SJSA1 (cell line): ENCODE results near the gene PID1. TPM values are rescaled to one million over a fixed set of nuclear protein-coding genes. Genes with fewer than 3 reads are reported as not detected.
A peak's percentile ranks its signal among the peaks of the same experiment; 100 is the strongest.

Source experiments
- DNase-seq, 2 experiments: peaks; one replicate each; pipeline ENCODE4 v3.0.0-alpha.2; 2015 to 2020; ENCODE audit warnings: low spot score in 2 of 2, low read depth in 1 of 2
- H3K27ac ChIP-seq: fragments of 250-450 bp; sonication (Bioruptor Pico); 2 replicates; pipeline ENCODE4 v1.5.1; 2020; ENCODE audit warnings: mild to moderate bottlenecking, moderate library complexity
- H3K27me3 ChIP-seq: fragments of 250-450 bp; sonication (Bioruptor Pico); replicated peaks from 2 replicates; pipeline ENCODE4 v1.5.1; 2020; ENCODE audit warnings: mild to moderate bottlenecking, moderate library complexity
- H3K36me3 ChIP-seq: fragments of 250-450 bp; sonication (Bioruptor Pico); 2 replicates; pipeline ENCODE4 v1.5.1; 2020; ENCODE audit warnings: mild to moderate bottlenecking
- H3K4me1 ChIP-seq: fragments of 250-450 bp; sonication (Bioruptor Pico); replicated peaks from 2 replicates; pipeline ENCODE4 v1.6.1; 2021; ENCODE audit warnings: mild to moderate bottlenecking
- H3K4me3 ChIP-seq: fragments of 250-450 bp; sonication (Bioruptor Pico); 2 replicates; pipeline ENCODE4 v1.5.1; 2020; ENCODE audit warnings: mild to moderate bottlenecking
- H3K9me3 ChIP-seq: fragments of 250-450 bp; sonication (Bioruptor Pico); replicated peaks from 2 replicates; pipeline ENCODE4 v1.5.1; 2020; ENCODE audit warnings: mild to moderate bottlenecking
- total RNA-seq: library from RNA; depleted of rRNA; stranded (reverse); fragments of >200 nt; shearing (Covaris generic); gene quantifications from 2 replicates; pipeline ENCODE4 v1.2.3, GENCODE V29; 2014; rRNA removed

Gene PID1
- total RNA-seq: 0.18 and 2.1 TPM in 2 replicates

- Histone ChIP-seq H3K4me3 (peak within 1 kb of the TSS; percentile 24), H3K27me3 (peaks cover 13% of the 10 kb centered on the region; the same call in 1 of the 2 replicates), H3K9me3 (no peaks in the 10 kb centered on the region), H3K27ac (no peak within 1 kb of the TSS), H3K36me3 (no peaks in the 10 kb centered on the region), H3K4me1 (no peaks in the 10 kb centered on the region)
- no peak for DNase-seq
Measured at GRCh38 chr2:229270551-229271410, at the start of gene PID1. TSS of gene PID1 (minus strand) at chr2:229271287. CDS start at chr2:229271043, 244 bp downstream.

- Histone ChIP-seq H3K27ac (no peak overlapping the region), H3K9me3 (no peaks in the 10 kb centered on the region; the same call in 1 of the 2 replicates), H3K36me3 (no peaks in the 10 kb centered on the region), H3K27me3 (no peaks in the 10 kb centered on the region), H3K4me1 (no peaks in the 10 kb centered on the region), H3K4me3 (no peak overlapping the region)
- DNase-seq: no peak
Measured at GRCh38 chr2:229319558-229319957, 48.5 kb upstream of the PID1 start.

- Histone ChIP-seq H3K27ac (no peak overlapping the region), H3K4me3 (no peak overlapping the region), H3K27me3 (no peaks in the 10 kb centered on the region), H3K9me3 (no peaks in the 10 kb centered on the region), H3K4me1 (no peaks in the 10 kb centered on the region), H3K36me3 (no peaks in the 10 kb centered on the region)
- DNase-seq: no peak
Measured at GRCh38 chr2:229314117-229314516, 43.0 kb upstream of the PID1 start.

GRCh38 chr2:229313591-229313990, 42.5 kb upstream of the PID1 start:
- DNase-seq: no peak
- no peaks in the 10 kb centered on the region for H3K9me3 ChIP-seq
- H3K4me1 ChIP-seq: no peaks in the 10 kb centered on the region
- H3K27me3 ChIP-seq: no peaks in the 10 kb centered on the region
- H3K4me3 ChIP-seq: no peak overlapping the region
- H3K36me3 ChIP-seq: no peaks in the 10 kb centered on the region
- no peak overlapping the region for H3K27ac ChIP-seq

GRCh38 chr2:229301237-229301636, 30.1 kb upstream of the PID1 start:
- no peaks in the 10 kb centered on the region for H3K9me3 ChIP-seq
- H3K36me3 ChIP-seq: no peaks in the 10 kb centered on the region
- no peak for DNase-seq
- H3K27me3 ChIP-seq: no peaks in the 10 kb centered on the region
- no peaks in the 10 kb centered on the region for H3K4me1 ChIP-seq
- H3K27ac ChIP-seq: no peak overlapping the region
- no peak overlapping the region for H3K4me3 ChIP-seq

GRCh38 chr2:229300790-229301189, 29.7 kb upstream of the PID1 start:
- Histone ChIP-seq H3K27ac (no peak overlapping the region), H3K9me3 (no peaks in the 10 kb centered on the region), H3K27me3 (no peaks in the 10 kb centered on the region), H3K4me3 (no peak overlapping the region), H3K4me1 (no peaks in the 10 kb centered on the region), H3K36me3 (no peaks in the 10 kb centered on the region)
- DNase-seq: no peak

- Histone ChIP-seq H3K4me1 (no peaks in the 10 kb centered on the region), H3K9me3 (no peaks in the 10 kb centered on the region), H3K4me3 (no peak overlapping the region), H3K27me3 (no peaks in the 10 kb centered on the region), H3K27ac (no peak overlapping the region), H3K36me3 (no peaks in the 10 kb centered on the region)
- DNase-seq: no peak
Measured at GRCh38 chr2:229300371-229300770, 29.3 kb upstream of the PID1 start.

- H3K9me3 ChIP-seq: no peaks in the 10 kb centered on the region
- no peak overlapping the region for H3K4me3 ChIP-seq
- no peak for DNase-seq
Measured at GRCh38 chr2:229297247-229297646, 26.2 kb upstream of the PID1 start.

GRCh38 chr2:229296536-229296935, 25.4 kb upstream of the PID1 start:
- no peak for DNase-seq
- H3K4me1 ChIP-seq: no peaks in the 10 kb centered on the region
- no peaks in the 10 kb centered on the region for H3K36me3 ChIP-seq
- no peak overlapping the region for H3K27ac ChIP-seq
- H3K4me3 ChIP-seq: no peak overlapping the region
- no peaks in the 10 kb centered on the region for H3K9me3 ChIP-seq
- H3K27me3 ChIP-seq: no peaks in the 10 kb centered on the region

More at GRCh38 chr2:229297247-229297646, 26.2 kb upstream of the PID1 start:
- Histone ChIP-seq H3K27me3 (no peaks in the 10 kb centered on the region), H3K36me3 (no peaks in the 10 kb centered on the region), H3K4me1 (no peaks in the 10 kb centered on the region), H3K27ac (no peak overlapping the region)

- Histone ChIP-seq H3K36me3 (no peaks in the 10 kb centered on the region), H3K27ac (no peak overlapping the region), H3K27me3 (no peaks in the 10 kb centered on the region), H3K9me3 (no peaks in the 10 kb centered on the region), H3K4me1 (no peaks in the 10 kb centered on the region), H3K4me3 (no peak overlapping the region)
- DNase-seq: no peak
Measured at GRCh38 chr2:229296016-229296415, 24.9 kb upstream of the PID1 start.

- no peaks in the 10 kb centered on the region for H3K9me3 ChIP-seq
- no peak for DNase-seq
- H3K36me3 ChIP-seq: no peaks in the 10 kb centered on the region
- no peaks in the 10 kb centered on the region for H3K27me3 ChIP-seq
- no peak overlapping the region for H3K27ac ChIP-seq
- H3K4me3 ChIP-seq: no peak overlapping the region
- no peaks in the 10 kb centered on the region for H3K4me1 ChIP-seq
Measured at GRCh38 chr2:229287823-229288222, 16.7 kb upstream of the PID1 start.

GRCh38 chr2:229282758-229283546, 11.9 kb upstream of the PID1 start:
- H3K9me3 ChIP-seq: no peaks in the 10 kb centered on the region
- no peaks in the 10 kb centered on the region for H3K4me1 ChIP-seq
- H3K36me3 ChIP-seq: no peaks in the 10 kb centered on the region
- no peaks in the 10 kb centered on the region for H3K27me3 ChIP-seq
- H3K4me3 ChIP-seq: no peak overlapping the region
- DNase-seq: no peak
- no peak overlapping the region for H3K27ac ChIP-seq

GRCh38 chr2:229279516-229279915, 8.4 kb upstream of the PID1 start:
- DNase-seq: no peak
- no peaks in the 10 kb centered on the region for H3K9me3 ChIP-seq
- H3K4me3 ChIP-seq: no peak overlapping the region
- H3K27ac ChIP-seq: no peak overlapping the region
- no peaks in the 10 kb centered on the region for H3K36me3 ChIP-seq
- H3K27me3 ChIP-seq: no peaks in the 10 kb centered on the region
- H3K4me1 ChIP-seq: no peaks in the 10 kb centered on the region

- H3K27ac ChIP-seq: no peak overlapping the region
- H3K4me3 ChIP-seq: no peak overlapping the region
- no peak for DNase-seq
- peaks cover 4% of the 10 kb centered on the region; the same call in 1 of the 2 replicates for H3K27me3 ChIP-seq
- no peaks in the 10 kb centered on the region for H3K4me1 ChIP-seq
- no peaks in the 10 kb centered on the region for H3K36me3 ChIP-seq
- H3K9me3 ChIP-seq: no peaks in the 10 kb centered on the region
Measured at GRCh38 chr2:229275506-229275905, 4.4 kb upstream of the PID1 start.
